ENCODE measurements around the gene TTLL5. TPM values are rescaled to one million over a fixed set of nuclear protein-coding genes. Genes with fewer than 3 reads are reported as not detected.

Gene TTLL5
- total RNA-seq, 1 experiment from 2014 or later: 34.7 TPM

GRCh38 chr14:75802486-75802885 lies 141.4 kb downstream of the TTLL5 start:
- ChIA-PET CTCF (no interaction called here), POLR2A (ENCODE audit: unreplicated experiment) (no interaction called here)
- no peak overlapping the region for H3K9ac ChIP-seq (ENCODE audit: low read length)
- H3K27ac ChIP-seq (ENCODE audit: low read length): no peak overlapping the region
- BruUV-seq (replicated peaks): no TSS peak
- TF ChIP-seq EZH2phosphoT487 (IDR thresholded peaks at IDR 0.05; ENCODE audit: borderline replicate concordance, low read length): no peak
- TF ChIP-seq CTCF (conservative IDR thresholded peaks at IDR 0.05; ENCODE audit: low read depth, low read length): no peak
- no peak for TF ChIP-seq EZH2 (IDR thresholded peaks at IDR 0.05; ENCODE audit: low read length, unreplicated experiment)
- ATAC-seq (no peak), DNase-seq (no peak)
- H3K79me2 ChIP-seq (ENCODE audit: low read length): no peaks in the 10 kb centered on the region
- no peaks in the 10 kb centered on the region for H3K9me2 ChIP-seq (replicated peaks; ENCODE audit: low read length)
- H3K9me3 ChIP-seq (ENCODE audit: low read length): no peaks in the 10 kb centered on the region
- H3K27me3 ChIP-seq (ENCODE audit: low read length): no peaks in the 10 kb centered on the region
- H4K20me1 ChIP-seq (ENCODE audit: low read length): no peaks in the 10 kb centered on the region
- H3K4me3 ChIP-seq (ENCODE audit: low read length): no peak overlapping the region
- peaks cover 7% of the 10 kb centered on the region; the same call in 1 of the 2 replicates for H3K36me3 ChIP-seq (ENCODE audit: low read depth, low read length)
- no peak overlapping the region for H3K4me2 ChIP-seq (ENCODE audit: low read length)
- no peaks in the 10 kb centered on the region for H3F3A ChIP-seq (ENCODE audit: low read length, unreplicated experiment)
- no peaks in the 10 kb centered on the region for H3K4me1 ChIP-seq (ENCODE audit: insufficient read depth, low read length)
- intact Hi-C loops (cut with micrococcal nuclease): no loop called here
- H2AFZ ChIP-seq (ENCODE audit: low read length): no peak overlapping the region

GRCh38 chr14:75803765-75804164 lies 142.7 kb downstream of the TTLL5 start:
- CTCF ChIA-PET: no interaction called here
- Histone ChIP-seq H3K27ac (ENCODE audit: low read length) (no peak overlapping the region), H2AFZ (ENCODE audit: low read length) (no peak overlapping the region), H3K27me3 (ENCODE audit: low read length) (no peaks in the 10 kb centered on the region), H3K79me2 (ENCODE audit: low read length) (no peaks in the 10 kb centered on the region), H4K20me1 (ENCODE audit: low read length) (no peaks in the 10 kb centered on the region), H3K9ac (ENCODE audit: low read length) (no peak overlapping the region), H3K4me1 (ENCODE audit: insufficient read depth, low read length) (no peaks in the 10 kb centered on the region), H3K4me2 (ENCODE audit: low read length) (no peak overlapping the region), H3K36me3 (ENCODE audit: low read depth, low read length) (peaks cover 7% of the 10 kb centered on the region; the same call in 1 of the 2 replicates), H3F3A (ENCODE audit: low read length, unreplicated experiment) (no peaks in the 10 kb centered on the region), H3K9me2 (replicated peaks; ENCODE audit: low read length) (no peaks in the 10 kb centered on the region), H3K4me3 (ENCODE audit: low read length) (no peak overlapping the region), H3K9me3 (ENCODE audit: low read length) (no peaks in the 10 kb centered on the region)
- TF ChIP-seq EZH2 (IDR thresholded peaks at IDR 0.05; ENCODE audit: low read length, unreplicated experiment) (no peak), CTCF (conservative IDR thresholded peaks at IDR 0.05; ENCODE audit: low read depth, low read length) (no peak), EZH2phosphoT487 (IDR thresholded peaks at IDR 0.05; ENCODE audit: borderline replicate concordance, low read length) (no peak)
- ATAC-seq (no peak), DNase-seq (no peak)
- no TSS peak for BruUV-seq (replicated peaks)
- intact Hi-C loops (cut with micrococcal nuclease): no loop called here
- POLR2A ChIA-PET (ENCODE audit: unreplicated experiment): no interaction called here

GRCh38 chr14:75804570-75805275 lies 143.7 kb downstream of the TTLL5 start:
- CTCF ChIA-PET: no interaction called here
- POLR2A ChIA-PET (ENCODE audit: unreplicated experiment): no interaction called here
- Histone ChIP-seq H3F3A (ENCODE audit: low read length, unreplicated experiment) (no peaks in the 10 kb centered on the region), H3K27ac (ENCODE audit: low read length) (no peak overlapping the region), H3K36me3 (ENCODE audit: low read depth, low read length) (0 out of 2 replicates have a peak, but pooled peaks cover 2% of the 10 kb centered on the region), H3K79me2 (ENCODE audit: low read length) (no peaks in the 10 kb centered on the region), H3K4me3 (ENCODE audit: low read length) (no peak overlapping the region), H3K9me2 (replicated peaks; ENCODE audit: low read length) (no peaks in the 10 kb centered on the region), H3K9me3 (ENCODE audit: low read length) (no peaks in the 10 kb centered on the region), H3K27me3 (ENCODE audit: low read length) (no peaks in the 10 kb centered on the region), H3K9ac (ENCODE audit: low read length) (no peak overlapping the region), H3K4me1 (ENCODE audit: insufficient read depth, low read length) (no peaks in the 10 kb centered on the region), H2AFZ (ENCODE audit: low read length) (no peak overlapping the region), H3K4me2 (ENCODE audit: low read length) (no peak overlapping the region), H4K20me1 (ENCODE audit: low read length) (no peaks in the 10 kb centered on the region)
- TF ChIP-seq CTCF (conservative IDR thresholded peaks at IDR 0.05; ENCODE audit: low read depth, low read length): no peak
- TF ChIP-seq EZH2phosphoT487 (IDR thresholded peaks at IDR 0.05; ENCODE audit: borderline replicate concordance, low read length): no peak
- no peak for TF ChIP-seq EZH2 (IDR thresholded peaks at IDR 0.05; ENCODE audit: low read length, unreplicated experiment)
- ATAC-seq: no peak
- no TSS peak for BruUV-seq (replicated peaks)
- DNase-seq: no peak
- intact Hi-C loops (cut with micrococcal nuclease): no loop called here

Data from PC-3 (cell line).